WERI-Rb-1 (cell line): Measurements from ENCODE around the gene SETBP1.

Experiments
- DNase-seq: peaks from one replicate; pipeline ENCODE4 v3.0.0-alpha.2; 2020
- H3K27ac ChIP-seq: fragments of 250-450 bp; sonication (Bioruptor Pico); 2 replicates; pipeline ENCODE4 v1.5.1; 2020; ENCODE audit warnings: mild to moderate bottlenecking, moderate library complexity
- H3K27me3 ChIP-seq: fragments of 250-450 bp; sonication (Bioruptor Pico); 2 replicates; pipeline ENCODE4 v1.5.1; 2021; ENCODE audit warnings: mild to moderate bottlenecking, low read depth, moderate library complexity; ENCODE audit not compliant: insufficient read depth, severe bottlenecking
- H3K36me3 ChIP-seq: fragments of 250-450 bp; sonication (Bioruptor Pico); 2 replicates; pipeline ENCODE4 v1.5.1; 2020; ENCODE audit warnings: mild to moderate bottlenecking, moderate library complexity
- H3K4me3 ChIP-seq: 2 replicates; pipeline ENCODE4 v1.5.1; 2011; ENCODE audit warnings: low read depth, mild to moderate bottlenecking, control low read depth, low read length
- H3K9me3 ChIP-seq: fragments of 250-450 bp; sonication (Bioruptor Pico); 2 replicates; pipeline ENCODE4 v1.5.1; 2021; ENCODE audit warnings: mild to moderate bottlenecking, moderate library complexity; ENCODE audit not compliant: severe bottlenecking
- TF ChIP-seq, protein P1 (sequence below): IDR thresholded peaks from 2 replicates; pipeline ENCODE4 v1.5.1; 2011; ENCODE audit warnings: low read depth, mild to moderate bottlenecking, control low read depth, inconsistent platforms, low read length

Gene SETBP1

GRCh38 chr18:45059695-45060094 lies 379.0 kb downstream of the SETBP1 start:
- Histone ChIP-seq H3K4me3 (no peak overlapping the region), H3K27me3 (peaks cover 4% of the 10 kb centered on the region), H3K9me3 (no peaks in the 10 kb centered on the region), H3K27ac (no peak overlapping the region), H3K36me3 (no peaks in the 10 kb centered on the region)
- TF ChIP-seq, protein P1, sequence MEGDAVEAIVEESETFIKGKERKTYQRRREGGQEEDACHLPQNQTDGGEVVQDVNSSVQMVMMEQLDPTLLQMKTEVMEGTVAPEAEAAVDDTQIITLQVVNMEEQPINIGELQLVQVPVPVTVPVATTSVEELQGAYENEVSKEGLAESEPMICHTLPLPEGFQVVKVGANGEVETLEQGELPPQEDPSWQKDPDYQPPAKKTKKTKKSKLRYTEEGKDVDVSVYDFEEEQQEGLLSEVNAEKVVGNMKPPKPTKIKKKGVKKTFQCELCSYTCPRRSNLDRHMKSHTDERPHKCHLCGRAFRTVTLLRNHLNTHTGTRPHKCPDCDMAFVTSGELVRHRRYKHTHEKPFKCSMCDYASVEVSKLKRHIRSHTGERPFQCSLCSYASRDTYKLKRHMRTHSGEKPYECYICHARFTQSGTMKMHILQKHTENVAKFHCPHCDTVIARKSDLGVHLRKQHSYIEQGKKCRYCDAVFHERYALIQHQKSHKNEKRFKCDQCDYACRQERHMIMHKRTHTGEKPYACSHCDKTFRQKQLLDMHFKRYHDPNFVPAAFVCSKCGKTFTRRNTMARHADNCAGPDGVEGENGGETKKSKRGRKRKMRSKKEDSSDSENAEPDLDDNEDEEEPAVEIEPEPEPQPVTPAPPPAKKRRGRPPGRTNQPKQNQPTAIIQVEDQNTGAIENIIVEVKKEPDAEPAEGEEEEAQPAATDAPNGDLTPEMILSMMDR = no peak
- DNase-seq = no peak

GRCh38 chr18:45060102-45060501 lies 379.4 kb downstream of the SETBP1 start:
- H3K4me3 ChIP-seq = no peak overlapping the region
- H3K36me3 ChIP-seq = no peaks in the 10 kb centered on the region
- H3K27me3 ChIP-seq = peaks cover 4% of the 10 kb centered on the region
- no peaks in the 10 kb centered on the region for H3K9me3 ChIP-seq
- no peak overlapping the region for H3K27ac ChIP-seq
- no peak for DNase-seq
- TF ChIP-seq, protein P1 = no peak

- H3K9me3 ChIP-seq = no peaks in the 10 kb centered on the region
- DNase-seq = no peak
- H3K4me3 ChIP-seq = no peak overlapping the region
- TF ChIP-seq, protein P1 = no peak
- no peak overlapping the region for H3K27ac ChIP-seq
- H3K27me3 ChIP-seq = no peaks in the 10 kb centered on the region
- H3K36me3 ChIP-seq = no peaks in the 10 kb centered on the region
Measured at GRCh38 chr18:45061359-45061758, 380.7 kb downstream of the SETBP1 start.

- Histone ChIP-seq H3K4me3 (no peak overlapping the region), H3K9me3 (no peaks in the 10 kb centered on the region), H3K27ac (no peak overlapping the region), H3K27me3 (no peaks in the 10 kb centered on the region), H3K36me3 (no peaks in the 10 kb centered on the region)
- DNase-seq = no peak
- TF ChIP-seq, protein P1 = no peak
Measured at GRCh38 chr18:45063246-45064038, 382.8 kb downstream of the SETBP1 start.

GRCh38 chr18:45066210-45066609 lies 385.5 kb downstream of the SETBP1 start:
- Histone ChIP-seq H3K27me3 (no peaks in the 10 kb centered on the region), H3K27ac (no peak overlapping the region), H3K9me3 (no peaks in the 10 kb centered on the region), H3K4me3 (no peak overlapping the region), H3K36me3 (no peaks in the 10 kb centered on the region)
- no peak for DNase-seq
- TF ChIP-seq, protein P1 = no peak

DNA sequence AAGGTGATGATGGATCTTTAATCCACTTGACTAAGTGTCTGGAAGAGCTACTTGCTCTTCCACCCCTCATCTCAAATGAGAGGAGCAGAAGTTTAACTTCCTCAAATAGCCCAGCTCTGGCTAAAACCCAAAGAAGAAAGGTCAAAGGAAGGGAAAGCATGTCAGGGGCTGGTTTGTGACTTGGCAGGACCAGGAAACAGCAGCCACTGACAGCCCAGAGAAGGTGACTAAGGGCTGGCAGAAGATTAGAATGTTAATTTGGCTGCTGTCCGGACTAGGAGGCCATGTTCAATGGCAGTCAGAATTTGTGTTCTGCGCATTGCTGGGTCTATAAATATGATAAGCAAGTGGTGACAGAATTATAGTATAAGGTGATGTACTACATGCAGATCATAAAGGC lies 386.2 kb downstream of the SETBP1 start:
- H3K27ac ChIP-seq = no peak overlapping the region
- TF ChIP-seq, protein P1 = no peak
- H3K27me3 ChIP-seq = no peaks in the 10 kb centered on the region
- H3K4me3 ChIP-seq = no peak overlapping the region
- H3K36me3 ChIP-seq = no peaks in the 10 kb centered on the region
- no peaks in the 10 kb centered on the region for H3K9me3 ChIP-seq
- DNase-seq = no peak
